ENCODE measurements around the gene FARS2.

FARS2 gene

DNA sequence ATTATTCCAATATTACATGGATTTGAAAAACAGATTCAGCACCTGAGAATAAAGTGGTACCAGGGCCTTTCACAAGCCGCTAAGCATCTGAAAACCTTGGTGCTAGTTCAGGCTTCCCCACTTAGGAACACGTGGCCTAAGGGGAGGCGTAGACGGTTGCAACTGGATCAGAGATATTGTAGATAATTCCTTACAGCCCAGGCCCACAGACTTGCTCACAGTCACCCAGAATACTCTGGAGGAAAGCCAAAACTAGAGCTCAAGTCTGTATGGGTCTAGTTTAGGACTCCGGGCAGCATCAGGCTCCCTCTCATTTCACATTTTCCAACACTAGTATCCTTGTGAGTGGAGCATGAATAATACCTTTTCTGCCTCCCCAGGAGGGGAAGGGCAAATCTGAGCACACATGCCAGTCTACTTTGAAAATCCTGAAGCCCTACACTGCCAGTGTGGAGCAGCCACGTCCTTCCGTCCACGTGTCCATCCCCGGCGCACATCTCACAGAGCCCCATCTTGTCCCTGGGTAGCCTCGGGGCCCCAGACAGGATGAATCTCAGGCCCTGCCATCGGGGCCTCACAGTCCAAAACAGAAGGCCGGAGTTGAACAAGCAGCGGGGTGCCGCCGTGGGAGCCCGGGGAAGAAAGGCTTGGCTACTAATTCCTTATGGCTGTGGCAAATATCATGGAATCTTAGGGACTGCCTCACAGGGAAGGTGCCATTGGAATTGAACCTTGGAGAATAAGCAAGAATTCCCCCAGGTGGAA, 446.1 kb downstream of the FARS2 start:
- no peak overlapping the region for H3K27ac ChIP-seq (ENCODE audit: low read depth, low read length)
- H3K36me3 ChIP-seq (ENCODE audit: control insufficient read depth, insufficient read depth, low read length): no peaks in the 10 kb centered on the region
- H3K9ac ChIP-seq (ENCODE audit: low read depth, low read length): no peak overlapping the region
- no peaks in the 10 kb centered on the region for H3K9me3 ChIP-seq (ENCODE audit: control insufficient read depth, insufficient read depth, low read length)
- H3K27me3 ChIP-seq (ENCODE audit: control insufficient read depth, insufficient read depth, low read length): no peaks in the 10 kb centered on the region
- H3K4me1 ChIP-seq (ENCODE audit: control insufficient read depth, insufficient read depth, low read length): peaks cover 4% of the 10 kb centered on the region
- no peak overlapping the region for H3K4me3 ChIP-seq (ENCODE audit: low read depth, low read length)

- no peak overlapping the region for H3K27ac ChIP-seq (ENCODE audit: low read depth, low read length)
- no peaks in the 10 kb centered on the region for H3K27me3 ChIP-seq (ENCODE audit: control insufficient read depth, insufficient read depth, low read length)
- no peak overlapping the region for H3K9ac ChIP-seq (ENCODE audit: low read depth, low read length)
Observed at GRCh38 chr6:5710516-5710915, 449.2 kb downstream of the FARS2 start.

GRCh38 chr6:5710936-5711335, 449.6 kb downstream of the FARS2 start:
- Histone ChIP-seq H3K4me1 (ENCODE audit: control insufficient read depth, insufficient read depth, low read length) (peaks cover 21% of the 10 kb centered on the region), H3K27ac (ENCODE audit: low read depth, low read length) (no peak overlapping the region), H3K9me3 (ENCODE audit: control insufficient read depth, insufficient read depth, low read length) (no peaks in the 10 kb centered on the region), H3K27me3 (ENCODE audit: control insufficient read depth, insufficient read depth, low read length) (no peaks in the 10 kb centered on the region), H3K9ac (ENCODE audit: low read depth, low read length) (no peak overlapping the region), H3K4me3 (ENCODE audit: low read depth, low read length) (no peak overlapping the region), H3K36me3 (ENCODE audit: control insufficient read depth, insufficient read depth, low read length) (no peaks in the 10 kb centered on the region)

More at GRCh38 chr6:5710516-5710915, 449.2 kb downstream of the FARS2 start:
- Histone ChIP-seq H3K4me1 (ENCODE audit: control insufficient read depth, insufficient read depth, low read length) (peaks cover 21% of the 10 kb centered on the region), H3K4me3 (ENCODE audit: low read depth, low read length) (no peak overlapping the region), H3K36me3 (ENCODE audit: control insufficient read depth, insufficient read depth, low read length) (no peaks in the 10 kb centered on the region), H3K9me3 (ENCODE audit: control insufficient read depth, insufficient read depth, low read length) (no peaks in the 10 kb centered on the region)

DNA sequence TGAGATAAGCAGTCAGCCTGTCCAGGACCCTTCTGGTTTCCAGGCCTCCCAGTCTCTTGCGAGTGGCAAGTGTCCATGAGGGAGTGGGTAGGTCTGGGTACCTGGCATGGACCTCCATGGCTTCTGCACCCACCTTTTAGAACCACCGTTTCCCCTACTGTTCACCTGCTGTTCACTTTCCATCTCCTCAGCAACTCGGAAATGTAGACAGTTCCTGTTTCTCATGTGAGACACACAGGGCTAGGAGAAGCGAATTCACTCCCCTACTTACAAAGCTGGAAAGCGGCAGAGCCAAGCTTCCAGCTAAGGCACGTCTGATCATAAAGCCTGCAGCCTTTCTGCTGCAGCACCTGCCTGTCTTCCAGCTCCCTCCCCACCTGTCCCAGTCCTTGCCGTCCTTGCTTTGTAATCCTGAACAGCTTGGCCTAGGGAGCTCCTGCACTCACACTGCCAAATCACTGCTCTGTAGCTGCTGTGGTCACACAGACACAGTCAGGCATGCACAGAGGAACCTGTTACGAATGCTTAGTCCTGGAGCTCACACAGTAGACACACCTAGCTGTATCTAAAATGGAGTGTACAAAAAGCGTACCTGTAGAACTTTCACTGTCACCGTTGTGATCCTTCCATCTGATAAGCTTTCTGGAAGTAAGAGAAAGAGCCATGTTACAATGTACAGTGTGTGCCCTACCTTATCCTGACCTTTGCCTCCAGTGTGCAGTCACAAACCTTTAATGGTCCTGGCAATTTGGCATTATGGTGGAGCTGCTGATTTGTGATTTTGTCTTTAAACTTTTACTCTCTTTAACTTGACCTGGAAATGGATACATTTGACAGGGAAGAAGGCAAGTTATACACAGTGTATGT, 451.3 kb downstream of the FARS2 start:
- H3K27me3 ChIP-seq (ENCODE audit: control insufficient read depth, insufficient read depth, low read length): no peaks in the 10 kb centered on the region
- H3K4me3 ChIP-seq (ENCODE audit: low read depth, low read length): no peak overlapping the region
- no peak overlapping the region for H3K9ac ChIP-seq (ENCODE audit: low read depth, low read length)
- no peak overlapping the region for H3K27ac ChIP-seq (ENCODE audit: low read depth, low read length)
- H3K9me3 ChIP-seq (ENCODE audit: control insufficient read depth, insufficient read depth, low read length): no peaks in the 10 kb centered on the region; the same call in 1 of the 2 replicates
- peaks cover 21% of the 10 kb centered on the region for H3K4me1 ChIP-seq (ENCODE audit: control insufficient read depth, insufficient read depth, low read length)
- H3K36me3 ChIP-seq (ENCODE audit: control insufficient read depth, insufficient read depth, low read length): no peaks in the 10 kb centered on the region

GRCh38 chr6:5713519-5713918, 452.2 kb downstream of the FARS2 start:
- Histone ChIP-seq H3K4me3 (ENCODE audit: low read depth, low read length) (no peak overlapping the region), H3K27me3 (ENCODE audit: control insufficient read depth, insufficient read depth, low read length) (no peaks in the 10 kb centered on the region), H3K9ac (ENCODE audit: low read depth, low read length) (no peak overlapping the region), H3K36me3 (ENCODE audit: control insufficient read depth, insufficient read depth, low read length) (no peaks in the 10 kb centered on the region), H3K27ac (ENCODE audit: low read depth, low read length) (no peak overlapping the region), H3K4me1 (ENCODE audit: control insufficient read depth, insufficient read depth, low read length) (peaks cover 21% of the 10 kb centered on the region), H3K9me3 (ENCODE audit: control insufficient read depth, insufficient read depth, low read length) (no peaks in the 10 kb centered on the region; the same call in 1 of the 2 replicates)

DNA sequence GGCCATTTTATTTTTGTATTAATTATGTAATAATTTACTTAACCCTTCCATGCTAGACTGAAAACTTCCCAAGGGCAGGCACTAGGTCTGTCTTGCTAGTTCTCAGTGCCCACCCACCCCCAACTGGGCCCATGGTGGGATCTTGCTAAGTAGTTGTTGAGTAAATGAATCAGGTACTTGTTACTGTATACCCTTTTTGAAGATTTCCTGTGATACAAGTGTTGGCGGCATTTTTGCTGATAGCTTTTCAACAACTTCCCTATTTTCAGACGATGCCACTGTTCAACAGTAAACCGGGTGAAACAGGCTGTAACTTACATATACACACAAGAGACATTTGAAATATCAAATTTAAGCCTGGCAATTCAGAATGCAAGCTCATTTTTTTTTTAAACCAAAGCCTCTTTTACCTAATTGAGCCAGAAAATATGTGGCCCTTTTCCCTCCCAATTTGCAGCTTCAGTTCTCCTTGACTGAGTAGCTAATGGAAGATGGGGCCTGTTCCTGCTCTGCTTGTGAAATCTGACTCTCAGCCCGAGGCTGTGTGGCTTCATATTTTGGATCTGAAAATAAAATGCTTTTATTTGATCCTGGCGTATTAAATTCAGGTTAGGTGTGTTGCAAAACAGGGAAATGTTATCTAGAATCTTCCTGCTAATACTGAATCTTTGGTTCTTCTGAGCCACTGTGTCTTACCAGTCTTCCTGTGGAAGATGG, 457.1 kb downstream of the FARS2 start:
- Histone ChIP-seq H3K4me1 (ENCODE audit: control insufficient read depth, insufficient read depth, low read length) (peaks cover 11% of the 10 kb centered on the region), H3K36me3 (ENCODE audit: control insufficient read depth, insufficient read depth, low read length) (no peaks in the 10 kb centered on the region), H3K4me3 (ENCODE audit: low read depth, low read length) (no peak overlapping the region), H3K27ac (ENCODE audit: low read depth, low read length) (no peak overlapping the region), H3K9ac (ENCODE audit: low read depth, low read length) (no peak overlapping the region), H3K27me3 (ENCODE audit: control insufficient read depth, insufficient read depth, low read length) (no peaks in the 10 kb centered on the region), H3K9me3 (ENCODE audit: control insufficient read depth, insufficient read depth, low read length) (no peaks in the 10 kb centered on the region; the same call in 1 of the 2 replicates)

- Histone ChIP-seq H3K27ac (ENCODE audit: low read depth, low read length) (no peak overlapping the region), H3K27me3 (ENCODE audit: control insufficient read depth, insufficient read depth, low read length) (no peaks in the 10 kb centered on the region), H3K4me1 (ENCODE audit: control insufficient read depth, insufficient read depth, low read length) (peaks cover 11% of the 10 kb centered on the region), H3K4me3 (ENCODE audit: low read depth, low read length) (no peak overlapping the region), H3K36me3 (ENCODE audit: control insufficient read depth, insufficient read depth, low read length) (no peaks in the 10 kb centered on the region), H3K9ac (ENCODE audit: low read depth, low read length) (no peak overlapping the region), H3K9me3 (ENCODE audit: control insufficient read depth, insufficient read depth, low read length) (no peaks in the 10 kb centered on the region)
Observed at GRCh38 chr6:5723841-5724691, 462.8 kb downstream of the FARS2 start.

GRCh38 chr6:5724911-5725310, 463.6 kb downstream of the FARS2 start:
- peaks cover 11% of the 10 kb centered on the region for H3K4me1 ChIP-seq (ENCODE audit: control insufficient read depth, insufficient read depth, low read length)
- H3K4me3 ChIP-seq (ENCODE audit: low read depth, low read length): no peak overlapping the region
- no peaks in the 10 kb centered on the region for H3K36me3 ChIP-seq (ENCODE audit: control insufficient read depth, insufficient read depth, low read length)
- H3K27me3 ChIP-seq (ENCODE audit: control insufficient read depth, insufficient read depth, low read length): no peaks in the 10 kb centered on the region
- H3K9ac ChIP-seq (ENCODE audit: low read depth, low read length): no peak overlapping the region
- H3K9me3 ChIP-seq (ENCODE audit: control insufficient read depth, insufficient read depth, low read length): no peaks in the 10 kb centered on the region
- no peak overlapping the region for H3K27ac ChIP-seq (ENCODE audit: low read depth, low read length)

DNA sequence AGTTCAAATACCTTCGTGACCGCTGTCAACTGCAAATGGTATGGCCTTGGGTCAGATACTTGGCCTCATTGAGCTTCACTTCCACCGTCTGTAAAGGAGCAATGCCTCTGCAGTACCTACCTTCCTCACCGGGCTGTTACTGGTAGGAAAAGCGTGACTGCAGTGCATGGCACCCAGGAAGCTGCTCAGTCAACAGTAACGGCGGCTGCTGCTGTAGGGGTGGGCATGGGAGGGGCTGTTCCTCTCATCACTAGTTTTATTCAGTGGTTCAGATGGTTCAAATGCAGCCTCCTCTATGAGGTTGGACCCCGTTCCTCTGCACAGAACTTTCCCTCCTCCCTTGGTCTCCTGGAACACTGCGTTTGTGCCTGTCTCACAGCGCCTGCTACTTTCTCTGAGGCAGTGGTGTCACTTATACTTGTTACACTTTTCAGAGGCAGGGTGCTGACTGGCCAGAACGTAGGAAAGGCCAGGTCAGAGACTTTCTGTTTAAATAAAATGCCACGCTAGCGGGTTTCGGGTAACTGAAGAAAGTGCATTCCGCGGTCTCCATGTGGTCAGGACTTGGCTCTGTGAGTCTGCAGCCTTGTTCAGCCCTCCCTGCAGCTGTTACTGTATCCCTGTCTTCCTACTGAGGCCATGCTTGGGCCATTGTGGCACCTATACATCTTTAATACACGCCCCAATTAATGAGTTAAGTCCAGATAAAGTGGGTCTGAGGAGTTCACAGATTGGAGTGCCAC, 465.8 kb downstream of the FARS2 start:
- H3K27ac ChIP-seq (ENCODE audit: low read depth, low read length): no peak overlapping the region
- no peaks in the 10 kb centered on the region for H3K27me3 ChIP-seq (ENCODE audit: control insufficient read depth, insufficient read depth, low read length)
- no peak overlapping the region for H3K4me3 ChIP-seq (ENCODE audit: low read depth, low read length)
- no peaks in the 10 kb centered on the region for H3K36me3 ChIP-seq (ENCODE audit: control insufficient read depth, insufficient read depth, low read length)
- H3K9ac ChIP-seq (ENCODE audit: low read depth, low read length): no peak overlapping the region
- no peaks in the 10 kb centered on the region for H3K9me3 ChIP-seq (ENCODE audit: control insufficient read depth, insufficient read depth, low read length)
- peaks cover 11% of the 10 kb centered on the region for H3K4me1 ChIP-seq (ENCODE audit: control insufficient read depth, insufficient read depth, low read length)
